Activated CD8-positive, alpha-beta memory T cell treated with anti-CD3 and anti-CD28 coated beads for 4 hours (primary cell): Measurements from ENCODE around the gene STYXL1.
"Not testable (repeated sequence)": the region's sequence is repeated elsewhere in the genome, so short reads cannot be mapped to it uniquely, and the experiment has no call there.

Source experiments
- DNase-seq, 2 donors: peaks; one replicate each; pipeline ENCODE4 v3.0.0-alpha.2; 2020; ENCODE audit warnings: low read depth in 2 of 2

Gene STYXL1

DNA sequence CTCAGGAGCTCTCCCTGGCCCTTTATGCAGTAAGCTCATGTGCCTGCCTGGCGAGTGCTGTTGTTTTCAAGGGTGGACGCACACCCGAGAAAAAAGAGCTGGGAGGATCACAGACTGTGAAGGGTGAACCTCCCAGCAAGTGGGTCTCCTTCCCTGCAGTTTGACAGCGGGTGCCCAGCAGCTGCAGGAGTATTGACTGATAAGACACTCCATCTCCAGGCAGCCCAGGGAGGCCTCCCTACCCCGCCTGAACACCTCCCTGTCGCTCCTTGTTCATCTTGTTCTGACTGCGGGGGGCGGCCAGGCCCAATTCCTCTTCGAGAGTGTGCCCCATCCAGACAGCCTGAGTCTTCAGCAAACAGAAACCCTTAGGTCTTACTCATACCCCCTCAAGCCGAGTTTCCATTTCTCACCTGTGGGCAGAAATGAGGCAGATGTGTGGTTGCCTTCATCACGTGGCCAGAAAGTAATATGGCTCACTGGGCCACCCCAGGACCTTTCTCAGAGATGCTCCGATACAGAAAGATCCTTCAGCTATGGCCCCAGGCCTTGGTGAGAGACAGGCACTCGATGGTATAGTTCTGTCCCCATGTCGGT, 17.3 kb upstream of the STYXL1 start:
- no peak for DNase-seq

DNA sequence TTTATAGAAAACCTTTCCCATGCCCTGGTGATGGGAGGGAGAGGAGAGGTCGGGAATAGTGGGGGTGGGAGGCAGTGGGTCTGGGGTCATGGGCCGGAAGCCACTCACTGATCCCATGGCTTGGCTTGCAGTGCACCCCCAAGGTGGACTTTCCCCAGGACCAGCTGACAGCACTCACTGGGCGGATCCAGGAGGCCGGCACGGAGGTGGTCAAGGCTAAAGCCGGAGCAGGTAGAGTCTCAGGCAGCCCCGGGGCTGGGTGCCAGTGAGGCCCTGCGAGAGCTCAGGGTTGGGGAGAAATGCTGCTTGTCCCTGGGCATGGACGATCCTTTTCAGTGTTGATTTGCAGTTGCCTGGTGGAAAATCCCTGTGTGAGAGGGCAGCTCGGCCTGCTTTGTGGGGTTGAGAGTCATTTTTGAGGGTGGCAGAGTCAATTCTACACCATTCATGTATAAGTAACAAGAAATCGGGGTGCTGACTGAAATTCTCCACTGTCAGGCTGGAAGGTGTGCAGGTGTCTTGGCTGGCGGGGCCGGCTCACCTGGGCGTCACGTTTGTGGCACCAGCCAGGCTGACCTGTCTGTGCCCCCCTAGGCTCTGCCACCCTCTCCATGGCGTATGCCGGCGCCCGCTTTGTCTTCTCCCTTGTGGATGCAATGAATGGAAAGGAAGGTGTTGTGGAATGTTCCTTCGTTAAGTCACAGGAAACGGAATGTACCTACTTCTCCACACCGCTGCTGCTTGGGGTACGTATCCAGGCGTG, 16.6 kb upstream of the STYXL1 start:
- no peak for DNase-seq

DNA sequence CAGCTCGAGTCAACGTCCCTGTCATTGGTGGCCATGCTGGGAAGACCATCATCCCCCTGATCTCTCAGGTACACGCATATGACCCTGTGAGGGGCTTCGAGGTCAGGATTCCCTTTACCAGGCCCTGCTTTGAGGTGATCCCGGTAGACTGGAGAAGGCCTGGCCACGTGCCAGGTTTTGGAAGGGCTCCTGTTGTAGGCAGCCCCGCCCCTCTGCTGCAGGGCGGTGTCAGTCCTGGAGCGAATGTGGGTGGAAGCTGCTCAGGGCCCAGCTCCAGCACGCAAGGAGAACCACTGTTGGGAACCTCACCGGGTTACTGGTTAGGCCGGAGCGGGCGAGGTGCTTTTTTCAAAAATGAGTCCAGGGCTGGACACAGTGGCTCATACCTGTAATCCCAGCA, 15.7 kb upstream of the STYXL1 start:
- no peak for DNase-seq

DNA sequence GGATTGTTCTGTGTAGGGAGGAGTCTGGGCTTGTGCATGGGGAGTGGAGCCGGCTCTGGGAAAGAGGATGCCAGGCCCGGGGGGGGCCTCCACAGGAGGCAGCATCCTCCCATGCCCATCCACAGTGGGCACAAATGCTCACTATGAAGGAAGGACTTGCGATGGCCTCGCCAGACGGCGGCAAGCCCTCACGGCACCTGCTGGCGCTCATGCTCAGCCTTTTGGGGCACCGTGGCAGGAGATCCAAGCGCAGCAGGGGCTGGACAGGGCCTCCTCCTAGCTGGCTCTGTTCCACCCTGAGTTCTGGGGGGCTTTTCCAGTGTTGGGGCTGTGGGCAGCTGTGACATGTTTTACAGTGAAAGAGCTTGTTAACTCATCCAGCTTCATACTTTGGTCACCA, 15.3 kb upstream of the STYXL1 start:
- DNase-seq: no peak

- no peak for DNase-seq
Measured at GRCh38 chr7:76062254-76062653, 14.5 kb upstream of the STYXL1 start.

GRCh38 chr7:76060842-76061241, 13.0 kb upstream of the STYXL1 start:
- no peak for DNase-seq

GRCh38 chr7:76058745-76059144, 10.9 kb upstream of the STYXL1 start:
- DNase-seq: not testable (repeated sequence)

DNA sequence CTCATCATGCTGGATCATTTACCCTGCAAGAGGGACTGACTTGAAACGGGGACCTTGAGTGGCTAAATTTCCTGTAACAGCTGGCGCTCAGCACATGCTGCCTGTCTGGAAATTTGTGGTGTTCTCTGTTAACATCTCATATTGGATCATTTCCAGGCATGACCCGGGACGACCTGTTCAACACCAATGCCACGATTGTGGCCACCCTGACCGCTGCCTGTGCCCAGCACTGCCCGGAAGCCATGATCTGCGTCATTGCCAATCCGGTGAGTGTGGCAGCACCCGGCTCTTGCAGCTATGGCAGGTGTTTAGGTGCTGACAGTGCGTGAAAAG, 10.0 kb upstream of the STYXL1 start:
- no peak for DNase-seq

- DNase-seq: no peak
Measured at GRCh38 chr7:76057103-76057812, 9.5 kb upstream of the STYXL1 start.

GRCh38 chr7:76056241-76056640, 8.4 kb upstream of the STYXL1 start:
- no peak for DNase-seq

GRCh38 chr7:76054123-76055120, 6.6 kb upstream of the STYXL1 start:
- DNase-seq: no peak

GRCh38 chr7:76053461-76053860, 5.7 kb upstream of the STYXL1 start:
- no peak for DNase-seq

GRCh38 chr7:76052681-76053080, 4.9 kb upstream of the STYXL1 start:
- DNase-seq: not testable (repeated sequence)

DNA sequence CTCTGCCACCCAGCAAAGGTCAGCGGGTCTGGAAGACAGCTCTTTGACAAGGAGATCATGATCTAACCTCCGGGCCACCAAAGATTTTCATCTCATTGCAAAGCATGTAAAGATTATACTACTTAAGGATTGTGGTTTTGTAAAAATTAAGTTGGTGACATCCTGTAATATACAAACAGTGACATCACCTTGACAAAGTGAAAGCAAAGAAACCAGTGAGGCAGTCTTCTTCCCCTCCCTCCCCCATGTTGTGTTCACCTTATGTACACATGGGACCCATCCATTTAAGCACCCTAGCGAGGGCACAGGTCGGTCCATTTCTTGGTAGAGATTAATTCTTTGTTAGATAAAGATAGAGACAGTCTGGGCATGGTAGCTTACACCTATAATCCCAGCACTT, 4.0 kb upstream of the STYXL1 start:
- DNase-seq: no peak

- DNase-seq: no peak
Measured at GRCh38 chr7:76050545-76050944, 2.7 kb upstream of the STYXL1 start.

DNA sequence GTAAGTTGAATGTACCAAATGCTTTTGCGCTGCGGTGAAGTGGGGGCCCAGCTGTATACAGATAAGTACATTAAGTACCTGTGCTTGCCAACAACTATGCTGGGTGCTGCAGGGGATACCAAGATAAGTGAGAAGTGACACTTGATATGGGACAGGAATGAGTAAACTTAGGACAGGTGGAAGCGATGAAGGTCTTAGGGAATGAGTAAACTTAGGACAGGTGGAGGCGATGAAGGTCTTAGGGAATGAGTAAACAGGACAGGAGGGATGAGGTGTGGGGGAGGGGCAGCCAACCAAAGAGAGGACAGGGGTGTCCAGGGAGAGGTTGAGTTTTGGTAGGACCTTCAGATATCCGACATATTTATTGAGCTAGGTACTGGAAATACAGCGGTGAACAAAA, 1.5 kb upstream of the STYXL1 start:
- no peak for DNase-seq

- no peak for DNase-seq
Measured at GRCh38 chr7:76048668-76048988, 828 bp upstream of the STYXL1 start.

GRCh38 chr7:76047305-76047810, 442 bp downstream of the STYXL1 start:
- DNase-seq: no peak

DNA sequence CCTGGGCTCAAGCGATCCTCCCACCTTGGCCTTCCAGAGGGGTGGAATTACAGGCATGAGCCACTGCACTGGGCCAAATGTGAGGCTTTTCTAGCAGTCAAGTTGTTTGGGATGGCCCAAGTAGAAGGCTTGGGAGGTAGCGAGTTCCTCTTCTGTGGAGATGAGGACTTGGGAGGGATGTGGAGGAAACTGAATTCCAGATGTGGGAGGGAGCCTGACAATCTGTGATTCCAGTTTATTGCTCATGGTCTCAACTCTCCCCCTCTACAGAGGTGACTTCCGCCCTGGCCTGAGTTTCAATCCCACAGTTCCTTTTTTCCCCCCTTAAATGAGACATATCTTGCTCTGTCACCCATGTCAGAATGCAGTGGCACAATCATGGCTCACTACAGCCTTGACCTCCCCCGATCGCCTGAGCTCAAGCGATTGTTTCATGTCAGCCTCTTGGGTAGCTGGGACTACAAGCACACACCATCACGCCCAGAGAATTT, 3.4 kb downstream of the STYXL1 start:
- no peak for DNase-seq

GRCh38 chr7:76040126-76040525, 7.7 kb downstream of the STYXL1 start:
- DNase-seq: no peak

DNA sequence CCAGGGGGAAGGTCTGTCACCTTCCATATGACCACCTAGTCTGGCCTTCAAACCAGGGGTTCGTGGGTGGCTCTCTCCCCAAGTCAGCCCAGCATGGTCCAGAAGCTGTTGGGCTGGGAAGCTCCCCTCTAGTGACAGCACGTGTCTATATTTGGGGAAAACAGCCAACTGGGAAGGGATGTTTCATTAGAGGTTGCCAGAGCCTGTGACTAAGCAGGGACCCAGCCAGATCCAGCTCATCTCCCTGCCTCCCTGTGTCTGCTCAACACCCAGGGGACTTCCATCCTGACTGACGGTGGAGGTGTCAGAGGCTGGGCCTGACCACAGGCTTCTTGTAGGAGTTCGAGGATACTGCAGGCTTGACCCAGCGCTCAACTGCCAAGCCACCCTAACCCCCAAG, 10.5 kb downstream of the STYXL1 start:
- DNase-seq: no peak

GRCh38 chr7:76031964-76032363, 15.8 kb downstream of the STYXL1 start:
- DNase-seq: no peak
